Bone marrow (tissue), 2 donors: Measurements from ENCODE around the gene XG.
"Not testable (repeated sequence)": the region's sequence is repeated elsewhere in the genome, so short reads cannot be mapped to it uniquely, and the experiment has no call there.

Source experiments
- DNase-seq, 2 donors: peaks; one replicate each; lab custom pipeline; 2025; lab: John Stamatoyannopoulos, UW

Gene XG

GRCh38 chrX:2733286-2733685 is 18.6 kb upstream of the XG start:
- no peak for DNase-seq

- DNase-seq = no peak
These were observed 16.6 kb upstream of the XG start for GRCh38 chrX:2735270-2735669.

GRCh38 chrX:2740672-2741071 is 11.2 kb upstream of the XG start:
- DNase-seq = no peak

GRCh38 chrX:2741386-2741785 is 10.5 kb upstream of the XG start:
- no peak for DNase-seq

GRCh38 chrX:2746250-2746649 is 5.6 kb upstream of the XG start:
- not testable (repeated sequence) for DNase-seq

- DNase-seq = no peak
These were observed 3.5 kb upstream of the XG start for GRCh38 chrX:2748171-2748814.

- no peak for DNase-seq
These were observed 3.0 kb upstream of the XG start for GRCh38 chrX:2748815-2749188.

- no peak for DNase-seq
These were observed 549 bp upstream of the XG start for GRCh38 chrX:2751291-2751690.

- not testable (repeated sequence) for DNase-seq
These were observed 601 bp downstream of the XG start for GRCh38 chrX:2752441-2752840.

GRCh38 chrX:2755163-2755715 is 3.4 kb downstream of the XG start:
- DNase-seq = not testable (repeated sequence)

- no peak for DNase-seq
These were observed 4.7 kb downstream of the XG start for GRCh38 chrX:2756548-2756947.

GRCh38 chrX:2761246-2761645 is 9.4 kb downstream of the XG start:
- DNase-seq = no peak

- not testable (repeated sequence) for DNase-seq
These were observed 10.8 kb downstream of the XG start for GRCh38 chrX:2762671-2763070.

- not testable (repeated sequence) for DNase-seq
These were observed 13.1 kb downstream of the XG start for GRCh38 chrX:2764766-2765548.

GRCh38 chrX:2765549-2765830 is 13.7 kb downstream of the XG start:
- DNase-seq = no peak

GRCh38 chrX:2766906-2767305 is 15.1 kb downstream of the XG start:
- no peak for DNase-seq

GRCh38 chrX:2767631-2768455 is 16.0 kb downstream of the XG start:
- DNase-seq = no peak

- no peak for DNase-seq
These were observed 17.8 kb downstream of the XG start for GRCh38 chrX:2769615-2770014.

- not testable (repeated sequence) for DNase-seq
These were observed 21.6 kb downstream of the XG start for GRCh38 chrX:2773166-2774055.

- no peak for DNase-seq
These were observed 22.2 kb downstream of the XG start for GRCh38 chrX:2774057-2774456.

GRCh38 chrX:2774776-2775175 is 22.9 kb downstream of the XG start:
- DNase-seq = no peak
